ENCODE data around the gene AMMECR1L. TPM values are rescaled to one million over a fixed set of nuclear protein-coding genes. Genes with fewer than 3 reads are reported as not detected.
"Not testable (repeated sequence)": the region's sequence is repeated elsewhere in the genome, so short reads cannot be mapped to it uniquely, and the experiment has no call there.

Gene AMMECR1L
- total RNA-seq, 1 experiment from 2014 or later: 19.1 TPM

- BruUV-seq (replicated peaks): no TSS peak
- Histone ChIP-seq H2AFZ (ENCODE audit: low read depth, low read length, poor library complexity, severe bottlenecking) (no peak overlapping the region), H3K9me2 (ENCODE audit: insufficient read depth) (no peaks in the 10 kb centered on the region), H3K79me2 (ENCODE audit: insufficient read depth, low read length) (no peaks in the 10 kb centered on the region), H3K36me3 (ENCODE audit: control insufficient read depth in 1 of 2, insufficient read depth in 2 of 2, low read length in 2 of 2) (no peaks in the 10 kb centered on the region), H3K27me3 (ENCODE audit: insufficient read depth, low read length) (no peaks in the 10 kb centered on the region), H3K9me3 (ENCODE audit: control insufficient read depth in 1 of 2, insufficient read depth in 1 of 2, low read depth in 1 of 2, low read length in 2 of 2) (no peaks in the 10 kb centered on the region), H3K4me3 (replicated peaks in 1 of 2; ENCODE audit: low read depth in 1 of 2, low read length in 2 of 2) (no peak overlapping the region), H3K4me2 (ENCODE audit: low read length) (no peak overlapping the region), H4K20me1 (ENCODE audit: insufficient read depth) (no peaks in the 10 kb centered on the region), H3K27ac (ENCODE audit: low read depth, low read length) (no peak overlapping the region), H3K9ac (ENCODE audit: low read length) (no peak overlapping the region), H3K4me1 (ENCODE audit: control insufficient read depth in 1 of 2, insufficient read depth in 2 of 2, low read length in 2 of 2) (no peaks in the 10 kb centered on the region)
- no peak for TF ChIP-seq FOSL1 (IDR thresholded peaks at IDR 0.05; ENCODE audit: low read depth)
- POLR2A ChIA-PET: no interaction called here
- intact Hi-C loops (cut with micrococcal nuclease): no loop called here
- RAD21 ChIA-PET (ENCODE audit: low non-redundant PET in 1 of 2, low total read pairs in 2 of 2, uncharacterized antibody in 2 of 2, unreplicated experiment in 2 of 2): no interaction called here
- DNase-seq (ENCODE audit: low read depth, low spot score): no peak
- CTCF ChIA-PET: no interaction called here
- no peak for ATAC-seq
Observed at GRCh38 chr2:127834951-127835350, 50.8 kb downstream of the AMMECR1L start.

- ChIA-PET CTCF (no interaction called here), POLR2A (no interaction called here), RAD21 (ENCODE audit: low non-redundant PET in 1 of 2, low total read pairs in 2 of 2, uncharacterized antibody in 2 of 2, unreplicated experiment in 2 of 2) (no interaction called here)
- H3K27ac ChIP-seq (ENCODE audit: low read depth, low read length): no peak overlapping the region
- no peak overlapping the region for H3K4me2 ChIP-seq (ENCODE audit: low read length)
- no peak overlapping the region for H2AFZ ChIP-seq (ENCODE audit: low read depth, low read length, poor library complexity, severe bottlenecking)
- no peaks in the 10 kb centered on the region for H4K20me1 ChIP-seq (ENCODE audit: insufficient read depth)
- TF ChIP-seq SIN3A (IDR thresholded peaks at IDR 0.05; ENCODE audit: low read depth): no peak
- no peak for TF ChIP-seq CEBPB (IDR thresholded peaks at IDR 0.05; ENCODE audit: low read depth)
- TF ChIP-seq REST (IDR thresholded peaks at IDR 0.05; ENCODE audit: low read depth): no peak
- no peak for TF ChIP-seq TCF7L2 (IDR thresholded peaks at IDR 0.05; ENCODE audit: borderline replicate concordance, extremely low read depth, insufficient read depth, insufficient read length)
- TF ChIP-seq CTCF (IDR thresholded peaks at IDR 0.05 in 2 of 3, conservative IDR thresholded peaks at IDR 0.05 in 1 of 3; ENCODE audit: borderline replicate concordance in 1 of 3, insufficient read depth in 1 of 3, low read depth in 2 of 3, low read length in 2 of 3): no peak
- no peak for TF ChIP-seq POLR2AphosphoS5 (IDR thresholded peaks at IDR 0.05; ENCODE audit: low read depth, low read length)
- no peak for TF ChIP-seq ZNF274 (IDR thresholded peaks at IDR 0.05; ENCODE audit: low read depth, low read length)
- no peaks in the 10 kb centered on the region for H3K79me2 ChIP-seq (ENCODE audit: insufficient read depth, low read length)
- DNase-seq (ENCODE audit: low read depth, low spot score) (no peak), ATAC-seq (no peak)
- H3K9me3 ChIP-seq (ENCODE audit: control insufficient read depth in 1 of 2, insufficient read depth in 1 of 2, low read depth in 1 of 2, low read length in 2 of 2): no peaks in the 10 kb centered on the region
- intact Hi-C loops (cut with micrococcal nuclease): no loop called here
- BruUV-seq (replicated peaks): no TSS peak
- H3K4me1 ChIP-seq (ENCODE audit: control insufficient read depth in 1 of 2, insufficient read depth in 2 of 2, low read length in 2 of 2): no peaks in the 10 kb centered on the region
- H3K9ac ChIP-seq (ENCODE audit: low read length): no peak overlapping the region
- H3K27me3 ChIP-seq (ENCODE audit: insufficient read depth, low read length): no peaks in the 10 kb centered on the region
- H3K36me3 ChIP-seq (ENCODE audit: control insufficient read depth in 1 of 2, insufficient read depth in 2 of 2, low read length in 2 of 2): no peaks in the 10 kb centered on the region
- H3K9me2 ChIP-seq (ENCODE audit: insufficient read depth): no peaks in the 10 kb centered on the region
- no peak overlapping the region for H3K4me3 ChIP-seq (replicated peaks in 1 of 2; ENCODE audit: low read depth in 1 of 2, low read length in 2 of 2)
Observed at GRCh38 chr2:127829845-127830246, 55.9 kb downstream of the AMMECR1L start.

- ATAC-seq; H4K20me1 ChIP-seq (ENCODE audit: insufficient read depth); RAD21 ChIA-PET (ENCODE audit: low non-redundant PET in 1 of 2, low total read pairs in 2 of 2, uncharacterized antibody in 2 of 2, unreplicated experiment in 2 of 2); DNase-seq (ENCODE audit: low read depth, low spot score); H3K9me2 ChIP-seq (ENCODE audit: insufficient read depth); BruUV-seq (replicated peaks); H3K4me2 ChIP-seq (ENCODE audit: low read length); intact Hi-C loops (cut with micrococcal nuclease); POLR2A ChIA-PET; H3K79me2 ChIP-seq (ENCODE audit: insufficient read depth, low read length); H3K36me3 ChIP-seq (ENCODE audit: control insufficient read depth in 1 of 2, insufficient read depth in 2 of 2, low read length in 2 of 2); H2AFZ ChIP-seq (ENCODE audit: low read depth, low read length, poor library complexity, severe bottlenecking); CTCF ChIA-PET; H3K4me1 ChIP-seq (ENCODE audit: control insufficient read depth in 1 of 2, insufficient read depth in 2 of 2, low read length in 2 of 2); H3K9me3 ChIP-seq (ENCODE audit: control insufficient read depth in 1 of 2, insufficient read depth in 1 of 2, low read depth in 1 of 2, low read length in 2 of 2); H3K9ac ChIP-seq (ENCODE audit: low read length); H3K27ac ChIP-seq (ENCODE audit: low read depth, low read length); H3K27me3 ChIP-seq (ENCODE audit: insufficient read depth, low read length); H3K4me3 ChIP-seq (replicated peaks in 1 of 2; ENCODE audit: low read depth in 1 of 2, low read length in 2 of 2): not testable (repeated sequence)
Observed at GRCh38 chr2:127826708-127827107, 59.0 kb downstream of the AMMECR1L start.

Measured in HCT116 (cell line).